Loucy (cell line): Measurements from ENCODE around the gene GTF2A1.

ENCODE experiments used
- EZH2phosphoT487 ChIP-seq: fragments of 200-600 bp; IDR thresholded peaks from 2 replicates; pipeline ENCODE4 v1.6.1; 2018; ENCODE audit warnings: antibody characterized with exemption, mild to moderate bottlenecking, moderate library complexity, borderline replicate concordance
- TF ChIP-seq, protein P1 (sequence below): fragments of 200-600 bp; sonication (generic); conservative IDR thresholded peaks from 2 replicates; pipeline ENCODE4 v1.5.1; 2014; ENCODE audit warnings: mild to moderate bottlenecking, antibody characterized with exemption, low read length

DNA sequence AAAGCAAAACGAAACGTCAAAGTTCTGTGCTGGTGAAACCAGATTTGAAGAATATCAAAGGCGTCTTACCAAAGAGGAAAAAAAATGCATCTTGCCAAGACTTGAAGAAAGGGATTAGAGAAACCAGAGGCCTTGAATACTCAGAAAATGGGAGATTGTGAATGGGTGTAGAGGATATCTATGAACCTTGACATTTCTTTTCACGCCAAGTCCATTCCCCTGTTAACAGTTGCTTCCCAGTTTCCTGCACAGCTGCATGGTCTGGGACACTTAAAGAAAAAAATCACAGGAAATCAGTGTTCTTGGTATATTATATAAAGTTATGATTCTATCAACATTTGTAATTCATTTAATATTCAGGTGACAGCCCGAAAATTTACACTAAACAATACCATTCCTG lies 1.4 kb upstream of the GTF2A1 start:
- TF ChIP-seq, protein P1, sequence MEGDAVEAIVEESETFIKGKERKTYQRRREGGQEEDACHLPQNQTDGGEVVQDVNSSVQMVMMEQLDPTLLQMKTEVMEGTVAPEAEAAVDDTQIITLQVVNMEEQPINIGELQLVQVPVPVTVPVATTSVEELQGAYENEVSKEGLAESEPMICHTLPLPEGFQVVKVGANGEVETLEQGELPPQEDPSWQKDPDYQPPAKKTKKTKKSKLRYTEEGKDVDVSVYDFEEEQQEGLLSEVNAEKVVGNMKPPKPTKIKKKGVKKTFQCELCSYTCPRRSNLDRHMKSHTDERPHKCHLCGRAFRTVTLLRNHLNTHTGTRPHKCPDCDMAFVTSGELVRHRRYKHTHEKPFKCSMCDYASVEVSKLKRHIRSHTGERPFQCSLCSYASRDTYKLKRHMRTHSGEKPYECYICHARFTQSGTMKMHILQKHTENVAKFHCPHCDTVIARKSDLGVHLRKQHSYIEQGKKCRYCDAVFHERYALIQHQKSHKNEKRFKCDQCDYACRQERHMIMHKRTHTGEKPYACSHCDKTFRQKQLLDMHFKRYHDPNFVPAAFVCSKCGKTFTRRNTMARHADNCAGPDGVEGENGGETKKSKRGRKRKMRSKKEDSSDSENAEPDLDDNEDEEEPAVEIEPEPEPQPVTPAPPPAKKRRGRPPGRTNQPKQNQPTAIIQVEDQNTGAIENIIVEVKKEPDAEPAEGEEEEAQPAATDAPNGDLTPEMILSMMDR = no peak
- no peak for TF ChIP-seq EZH2phosphoT487
